AG04450 (cell line): Measurements from ENCODE around the gene TANGO6. TPM values are rescaled to one million over a fixed set of nuclear protein-coding genes. Genes with fewer than 3 reads are reported as not detected.

Source experiments
- CTCF ChIA-PET: fragments of 300-600, 350-600 bp; formaldehyde crosslinking; extraction: SDS; loops from one replicate; lab custom pipeline; 2022; ENCODE audit warnings: antibody characterized with exemption, inconsistent platforms; lab: Charles Lee
- POLR2A ChIA-PET: fragments of 350-600 bp; formaldehyde crosslinking; extraction: SDS; loops from one replicate; lab custom pipeline; 2021; ENCODE audit warnings: antibody characterized with exemption, inconsistent platforms; lab: Yijun Ruan, JAX
- DNase-seq: peaks from one replicate; pipeline ENCODE4 v3.0.0-alpha.2; 2011; ENCODE audit warnings: low read depth, low spot score
- H3K27ac ChIP-seq: one replicate; pipeline ENCODE4 v1.5.1; 2012; ENCODE audit warnings: low read depth, low read length, control low read depth
- H3K27me3 ChIP-seq: one replicate; pipeline ENCODE4 v1.6.0; 2012; ENCODE audit warnings: low read length; ENCODE audit not compliant: control insufficient read depth, insufficient read depth
- H3K4me3 ChIP-seq: 2 replicates; pipeline ENCODE4 v1.5.1; 2011; ENCODE audit warnings: mild to moderate bottlenecking, low read depth, low read length, control low read depth
- H3K9me3 ChIP-seq: 2 replicates; pipeline ENCODE4 v1.5.1; 2012; ENCODE audit warnings: low read length; ENCODE audit not compliant: control insufficient read depth, insufficient read depth
- polyA plus RNA-seq: library from polyadenylated mRNA; depleted of rRNA; stranded (reverse); fragments of >200 nt; gene quantifications from 2 replicates; pipeline ENCODE4 v1.2.3, GENCODE V29; 2011
- TF ChIP-seq, protein P1 (sequence below): IDR thresholded peaks from 2 replicates; pipeline ENCODE4 v1.5.1; 2011; ENCODE audit warnings: low read depth, low read length, control low read depth, inconsistent platforms

Gene TANGO6
- polyA plus RNA-seq, 1 experiment, result 11.6 TPM

DNA sequence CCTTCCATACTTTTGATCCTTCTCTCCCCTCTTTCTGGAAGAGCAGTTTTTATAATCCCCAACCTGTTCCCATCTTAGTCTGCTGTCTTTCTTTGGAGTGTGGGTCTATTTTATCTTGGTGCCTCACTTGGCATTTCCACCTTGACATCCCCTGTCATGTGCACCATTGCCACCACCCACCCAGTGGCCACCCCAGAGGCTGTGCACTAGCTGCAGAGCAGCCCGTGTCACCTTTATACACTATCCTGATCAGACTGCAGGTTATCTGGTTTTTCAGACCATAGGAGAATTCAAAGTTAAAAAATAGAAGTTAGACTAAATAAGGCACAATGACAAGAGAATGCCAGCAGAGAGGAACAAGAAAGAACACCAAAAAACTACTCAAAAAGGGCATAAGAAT, 43.8 kb downstream of the TANGO6 start:
- no peaks in the 10 kb centered on the region for H3K27me3 ChIP-seq
- ChIA-PET CTCF (no interaction called here), POLR2A (no interaction called here)
- H3K27ac ChIP-seq, result no peak overlapping the region
- TF ChIP-seq, protein P1, sequence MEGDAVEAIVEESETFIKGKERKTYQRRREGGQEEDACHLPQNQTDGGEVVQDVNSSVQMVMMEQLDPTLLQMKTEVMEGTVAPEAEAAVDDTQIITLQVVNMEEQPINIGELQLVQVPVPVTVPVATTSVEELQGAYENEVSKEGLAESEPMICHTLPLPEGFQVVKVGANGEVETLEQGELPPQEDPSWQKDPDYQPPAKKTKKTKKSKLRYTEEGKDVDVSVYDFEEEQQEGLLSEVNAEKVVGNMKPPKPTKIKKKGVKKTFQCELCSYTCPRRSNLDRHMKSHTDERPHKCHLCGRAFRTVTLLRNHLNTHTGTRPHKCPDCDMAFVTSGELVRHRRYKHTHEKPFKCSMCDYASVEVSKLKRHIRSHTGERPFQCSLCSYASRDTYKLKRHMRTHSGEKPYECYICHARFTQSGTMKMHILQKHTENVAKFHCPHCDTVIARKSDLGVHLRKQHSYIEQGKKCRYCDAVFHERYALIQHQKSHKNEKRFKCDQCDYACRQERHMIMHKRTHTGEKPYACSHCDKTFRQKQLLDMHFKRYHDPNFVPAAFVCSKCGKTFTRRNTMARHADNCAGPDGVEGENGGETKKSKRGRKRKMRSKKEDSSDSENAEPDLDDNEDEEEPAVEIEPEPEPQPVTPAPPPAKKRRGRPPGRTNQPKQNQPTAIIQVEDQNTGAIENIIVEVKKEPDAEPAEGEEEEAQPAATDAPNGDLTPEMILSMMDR, result no peak
- H3K4me3 ChIP-seq, result no peak overlapping the region
- H3K9me3 ChIP-seq, result no peaks in the 10 kb centered on the region
- DNase-seq, result no peak

DNA sequence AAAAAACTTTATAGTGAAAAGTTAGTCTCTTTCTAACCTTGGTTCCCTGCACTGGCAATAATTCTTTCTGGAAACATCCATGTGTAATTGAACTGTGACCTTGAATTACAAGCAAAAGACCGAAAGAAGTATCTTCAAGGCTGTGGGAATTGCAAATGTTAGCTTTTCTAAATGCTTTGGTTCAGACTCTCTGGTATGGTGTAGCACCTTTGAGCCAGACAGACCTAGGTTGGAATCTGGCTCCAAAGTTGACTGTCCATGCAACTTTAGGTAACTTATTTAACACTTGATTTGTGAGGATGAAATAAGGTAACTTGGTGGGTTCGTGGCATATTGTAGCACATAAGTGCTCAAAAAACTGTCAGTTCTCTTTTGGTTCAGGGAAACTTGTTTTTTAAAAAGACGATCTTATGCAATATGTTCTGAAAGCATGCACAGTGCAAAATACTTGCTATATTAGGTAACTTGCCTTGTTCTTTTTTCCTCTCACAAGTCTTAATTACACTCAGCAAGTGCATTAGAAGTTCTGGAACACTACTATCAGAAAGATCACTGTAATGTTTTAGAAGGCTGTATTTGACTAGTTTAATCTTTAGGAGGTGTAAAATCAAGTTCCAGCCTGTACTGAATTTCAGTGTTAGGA, 46.3 kb downstream of the TANGO6 start:
- Histone ChIP-seq H3K27me3 (no peaks in the 10 kb centered on the region), H3K9me3 (no peaks in the 10 kb centered on the region), H3K4me3 (no peak overlapping the region), H3K27ac (no peak overlapping the region)
- TF ChIP-seq, protein P1, result no peak
- POLR2A ChIA-PET, result no interaction called here
- CTCF ChIA-PET, result interaction anchor here (1.2 kb wide), 1 partner anchor 234 kb away, joined by 3 read pairs; no protein-coding TSS in a partner anchor
- DNase-seq, result no peak

DNA sequence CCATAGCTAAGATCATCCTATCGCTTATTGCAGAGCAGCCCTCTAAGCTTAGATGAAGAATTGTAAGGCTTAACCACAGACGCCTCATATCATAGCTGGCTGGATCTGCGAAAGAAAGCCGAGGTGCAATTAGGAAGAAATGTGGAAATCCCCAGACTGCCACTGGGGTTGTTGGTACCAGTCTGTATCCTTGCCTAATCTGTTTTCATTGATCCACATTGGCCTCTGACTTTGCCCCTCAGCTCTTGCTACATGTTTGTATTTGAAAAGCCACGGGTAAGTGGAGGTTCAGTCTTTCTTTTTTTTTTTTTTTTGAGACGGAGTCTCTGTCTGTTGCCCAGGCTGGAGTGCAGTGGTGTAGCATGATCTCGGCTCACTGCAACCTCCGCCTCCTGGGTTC, 48.9 kb downstream of the TANGO6 start:
- no peak overlapping the region for H3K27ac ChIP-seq
- POLR2A ChIA-PET, result no interaction called here
- H3K27me3 ChIP-seq, result no peaks in the 10 kb centered on the region
- H3K4me3 ChIP-seq, result no peak overlapping the region
- CTCF ChIA-PET, result interaction anchor here (1.7 kb wide), 1 partner anchor 232 kb away, joined by 10 read pairs; no protein-coding TSS in a partner anchor
- H3K9me3 ChIP-seq, result no peaks in the 10 kb centered on the region
- DNase-seq, result no peak
- TF ChIP-seq, protein P1, result no peak

DNA sequence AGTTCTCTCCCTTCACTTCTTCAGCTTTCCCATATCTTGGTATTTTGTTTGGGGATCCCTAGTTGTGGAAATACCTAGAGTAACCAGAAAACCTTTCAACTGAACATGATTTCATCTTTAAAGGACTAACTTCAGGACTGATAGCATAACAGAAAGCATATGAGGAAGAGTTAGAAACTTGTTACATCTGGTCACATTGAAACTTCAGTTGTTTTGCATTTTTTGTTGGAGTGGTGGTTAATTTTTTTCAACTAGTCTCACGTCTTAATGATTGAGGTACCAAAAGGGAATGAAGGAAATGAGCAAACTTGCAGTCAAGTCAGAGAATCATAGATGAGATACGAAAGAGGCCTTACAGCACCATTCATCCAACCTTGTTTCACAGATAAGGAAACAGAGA, 49.6 kb downstream of the TANGO6 start:
- no peak for DNase-seq
- no peak overlapping the region for H3K4me3 ChIP-seq
- H3K9me3 ChIP-seq, result no peaks in the 10 kb centered on the region
- no peak overlapping the region for H3K27ac ChIP-seq
- TF ChIP-seq, protein P1, result no peak
- CTCF ChIA-PET, result no interaction called here
- no peaks in the 10 kb centered on the region for H3K27me3 ChIP-seq
- POLR2A ChIA-PET, result no interaction called here
